Measurements from ENCODE around the gene MBD3L2. TPM values are rescaled to one million over a fixed set of nuclear protein-coding genes. Genes with fewer than 3 reads are reported as not detected.
A peak's percentile ranks its signal among the peaks of the same experiment; 100 is the strongest.
"Not testable (repeated sequence)": the region's sequence is repeated elsewhere in the genome, so short reads cannot be mapped to it uniquely, and the experiment has no call there.

MBD3L2 gene
- total RNA-seq (2014; rRNA removed; shearing (Covaris generic); ENCODE audit: low replicate concordance): not detected in 2 replicates

DNA sequence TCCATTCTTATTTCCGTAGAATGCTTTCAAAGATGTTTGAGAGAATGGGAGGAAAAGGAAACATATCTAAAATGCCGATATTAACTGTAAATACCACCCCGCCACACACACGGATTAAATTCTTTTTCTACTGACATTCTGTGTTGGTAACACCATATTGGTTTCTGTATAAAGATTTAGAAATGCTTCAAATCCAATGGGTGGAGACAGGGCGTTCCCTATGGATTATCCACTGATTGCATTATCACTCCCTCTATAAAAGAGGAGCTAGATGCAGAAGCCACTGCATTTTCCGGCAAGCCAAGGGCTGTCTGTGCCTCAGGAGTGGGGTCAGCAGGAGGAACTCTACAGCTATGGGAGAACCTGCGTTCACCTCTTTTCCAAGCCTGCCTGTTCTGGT lies at the start of gene MBD3L2:
Gene MBD3L2 (plus strand): TSS at position 301 of the 400 bp plus-strand sequence. CDS start 53 bp downstream, at position 354.
- H3K36me3 ChIP-seq, H3K9me3 ChIP-seq, DNase-seq, H3K27me3 ChIP-seq, H3K4me3 ChIP-seq: not testable (repeated sequence)

- no peak overlapping the region for H3K4me3 ChIP-seq
- DNase-seq: no peak
- no peaks in the 10 kb centered on the region for H3K36me3 ChIP-seq
- H3K9me3 ChIP-seq: peaks cover 2% of the 10 kb centered on the region
- H3K27me3 ChIP-seq: peaks cover 7% of the 10 kb centered on the region
Measured at GRCh38 chr19:6999933-7000332, 49.2 kb upstream of the MBD3L2 start.

DNA sequence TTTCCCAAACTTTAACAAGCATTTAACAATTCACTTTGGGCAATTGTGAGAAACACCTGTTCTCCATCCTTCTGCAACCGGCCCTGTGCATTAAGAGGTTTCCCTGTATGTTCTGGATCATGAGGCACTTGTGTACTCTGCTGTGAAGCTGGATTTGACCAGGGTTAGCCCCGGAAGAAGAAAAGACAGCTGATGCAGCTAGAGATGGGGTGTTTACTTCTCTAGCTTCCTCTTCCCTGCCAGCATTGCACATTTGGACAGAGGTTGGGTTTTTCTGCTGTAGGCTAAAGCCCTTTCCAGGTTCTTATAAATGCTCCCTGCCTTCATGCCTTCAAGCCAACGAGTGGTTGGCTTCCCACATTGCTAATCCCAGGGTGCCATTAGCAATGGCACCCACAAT lies 48.8 kb upstream of the MBD3L2 start:
- H3K27me3 ChIP-seq: peaks cover 7% of the 10 kb centered on the region
- H3K9me3 ChIP-seq: peaks cover 2% of the 10 kb centered on the region
- no peaks in the 10 kb centered on the region for H3K36me3 ChIP-seq
- H3K4me3 ChIP-seq: no peak overlapping the region
- no peak for DNase-seq

DNA sequence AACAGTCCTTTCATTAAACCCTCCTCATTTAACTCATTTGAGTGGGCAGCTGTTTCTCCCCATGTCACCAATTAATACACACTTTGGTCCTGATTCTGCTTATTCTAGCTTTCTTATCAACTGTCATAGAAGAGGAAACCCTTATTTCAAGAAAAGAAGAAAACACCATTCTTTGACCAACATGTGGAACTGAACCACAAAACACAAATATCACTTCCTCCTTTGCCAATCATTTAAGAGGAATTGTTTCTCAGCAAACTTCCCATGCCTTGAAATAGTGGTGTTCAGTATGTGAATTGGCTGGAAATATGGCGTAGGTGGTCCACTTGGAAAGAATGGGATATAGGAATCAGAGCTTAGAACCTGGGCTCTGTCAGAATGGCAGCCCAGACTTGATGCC lies 48.3 kb upstream of the MBD3L2 start:
- DNase-seq: no peak
- peaks cover 7% of the 10 kb centered on the region for H3K27me3 ChIP-seq
- H3K36me3 ChIP-seq: no peaks in the 10 kb centered on the region
- H3K4me3 ChIP-seq: no peak overlapping the region
- H3K9me3 ChIP-seq: peaks cover 2% of the 10 kb centered on the region

GRCh38 chr19:7004313-7004931 lies 44.7 kb upstream of the MBD3L2 start:
- no peak overlapping the region for H3K4me3 ChIP-seq
- H3K9me3 ChIP-seq: no peaks in the 10 kb centered on the region; the same call in none of the 2 replicates
- H3K36me3 ChIP-seq: no peaks in the 10 kb centered on the region
- H3K27me3 ChIP-seq: peaks cover 7% of the 10 kb centered on the region
- peak; percentile 11 for DNase-seq

- H3K27me3 ChIP-seq: peaks cover 7% of the 10 kb centered on the region
- no peaks in the 10 kb centered on the region for H3K9me3 ChIP-seq
- no peaks in the 10 kb centered on the region for H3K36me3 ChIP-seq
- no peak for DNase-seq
- H3K4me3 ChIP-seq: no peak overlapping the region
Measured at GRCh38 chr19:7006135-7006704, 42.9 kb upstream of the MBD3L2 start.

GRCh38 chr19:7007859-7008258 lies 41.3 kb upstream of the MBD3L2 start:
- no peak overlapping the region for H3K4me3 ChIP-seq
- H3K9me3 ChIP-seq: 0 out of 2 replicates have a peak, but pooled peaks cover 2% of the 10 kb centered on the region
- DNase-seq: no peak
- no peaks in the 10 kb centered on the region; the same call in 1 of the 2 replicates for H3K27me3 ChIP-seq
- H3K36me3 ChIP-seq: no peaks in the 10 kb centered on the region

DNA sequence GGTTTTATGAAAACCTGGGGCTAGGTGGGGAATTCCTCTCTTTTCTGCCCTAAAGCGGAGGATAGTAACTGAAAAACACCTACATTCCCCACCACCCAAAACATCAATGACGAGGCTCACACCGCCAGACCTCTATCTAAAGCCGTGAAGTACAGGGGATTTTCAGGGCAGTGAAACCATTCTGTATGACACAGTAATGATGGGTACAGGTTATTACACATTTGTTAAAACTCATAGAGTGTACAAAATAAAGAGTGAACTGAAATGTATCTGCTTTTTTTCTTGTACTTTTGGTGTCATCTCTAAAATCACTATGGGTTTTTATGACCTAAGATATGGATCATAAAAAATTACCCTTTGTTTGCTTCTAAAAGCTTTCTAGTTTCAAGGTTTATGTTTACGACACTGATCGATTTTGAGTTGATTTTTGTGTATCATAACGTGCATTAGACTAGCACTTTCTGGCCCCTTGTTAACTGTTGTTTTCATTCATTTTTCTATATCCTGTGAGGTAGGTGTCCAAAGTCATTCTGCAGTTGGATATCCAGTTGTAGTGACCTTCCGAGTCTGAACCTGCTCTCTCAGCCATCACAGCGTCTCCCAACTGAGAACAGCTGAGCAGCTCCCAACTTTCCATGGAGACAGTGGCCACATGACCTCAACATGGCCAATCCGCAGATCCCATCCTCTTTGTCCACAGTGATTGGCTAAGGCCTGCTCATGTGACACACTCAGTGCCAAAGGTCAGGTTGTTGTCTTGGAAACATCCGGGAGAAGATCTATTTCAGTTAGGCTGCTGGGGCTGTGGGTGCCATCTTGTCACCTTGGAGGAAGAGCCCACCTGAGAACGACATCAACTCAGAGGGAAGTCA lies 38.2 kb upstream of the MBD3L2 start:
- H3K27me3 ChIP-seq: no peaks in the 10 kb centered on the region
- DNase-seq: no peak
- peaks cover 12% of the 10 kb centered on the region for H3K9me3 ChIP-seq
- H3K36me3 ChIP-seq: no peaks in the 10 kb centered on the region
- no peak overlapping the region for H3K4me3 ChIP-seq

- no peak overlapping the region for H3K4me3 ChIP-seq
- H3K36me3 ChIP-seq: no peaks in the 10 kb centered on the region
- H3K9me3 ChIP-seq: peaks cover 12% of the 10 kb centered on the region
- DNase-seq: peak; percentile 84
- no peaks in the 10 kb centered on the region for H3K27me3 ChIP-seq
Measured at GRCh38 chr19:7013678-7014077, 35.4 kb upstream of the MBD3L2 start.

DNA sequence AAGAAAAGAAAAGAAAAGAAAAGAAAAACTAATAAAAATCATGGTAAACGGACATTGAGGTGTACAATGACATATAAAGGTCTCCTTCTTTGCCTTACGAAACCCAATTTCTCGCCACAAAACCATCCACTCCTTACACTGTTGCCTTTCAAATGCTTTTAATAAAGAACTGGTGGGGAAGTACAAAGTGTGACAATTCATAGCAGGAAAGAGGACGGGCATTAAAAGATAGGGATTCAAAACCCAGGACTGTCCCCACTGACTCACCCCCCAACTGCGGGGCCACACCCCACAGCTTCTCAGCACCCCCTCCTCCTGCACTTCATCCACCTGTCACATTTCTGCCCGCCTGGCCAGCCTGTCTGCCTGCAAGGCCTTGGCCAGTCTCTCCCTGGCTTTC lies 30.3 kb upstream of the MBD3L2 start:
- H3K36me3 ChIP-seq: no peaks in the 10 kb centered on the region
- no peak for DNase-seq
- no peaks in the 10 kb centered on the region for H3K27me3 ChIP-seq
- H3K4me3 ChIP-seq: no peak overlapping the region
- H3K9me3 ChIP-seq: peaks cover 10% of the 10 kb centered on the region

GRCh38 chr19:7021331-7021730 lies 27.8 kb upstream of the MBD3L2 start, which contains the start of gene MBD3L2B:
Gene MBD3L2B, minus strand, starts transcription at chr19:7021431. Its CDS starts 34 bp downstream, at chr19:7021397.
- H3K27me3 ChIP-seq, H3K4me3 ChIP-seq, DNase-seq, H3K9me3 ChIP-seq, H3K36me3 ChIP-seq: not testable (repeated sequence)

DNA sequence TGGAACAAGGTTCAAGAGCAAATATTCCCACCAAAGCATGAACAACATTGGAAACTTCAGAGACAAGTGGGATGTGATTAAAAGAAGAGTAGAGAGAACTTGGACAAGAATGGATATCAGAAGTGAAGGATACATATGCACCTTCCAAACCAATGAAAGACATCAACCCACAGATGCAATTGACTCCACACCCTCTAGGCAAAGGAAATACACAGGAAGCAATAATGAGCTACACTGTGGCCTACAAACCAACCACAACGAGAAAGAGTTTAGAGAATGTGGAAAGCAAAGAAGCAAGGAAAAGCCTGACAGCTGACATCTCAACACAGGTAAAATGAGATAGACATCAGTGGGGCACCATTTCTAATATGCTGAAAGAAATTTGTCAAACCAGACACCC lies 20.3 kb upstream of the MBD3L2 start:
- not testable (repeated sequence) for H3K4me3 ChIP-seq, DNase-seq, H3K36me3 ChIP-seq

DNA sequence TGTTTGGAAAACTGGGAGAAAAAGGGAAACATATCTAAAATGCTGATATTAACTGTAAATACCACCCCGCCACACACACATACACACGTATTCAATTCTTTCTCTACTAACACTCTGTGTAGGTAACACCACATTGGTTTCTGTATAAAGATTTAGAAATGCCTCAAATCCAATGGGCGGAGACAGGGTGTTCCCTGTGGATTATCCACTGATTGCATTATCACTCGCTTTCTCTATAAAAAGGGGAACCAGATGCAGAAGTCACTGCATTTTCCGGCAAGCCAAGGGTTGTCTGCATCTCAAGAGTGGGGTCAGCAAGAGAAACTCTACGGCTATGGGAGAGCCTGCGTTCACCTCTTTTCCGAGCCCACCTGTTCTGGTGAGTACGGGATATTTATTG lies 18.8 kb upstream of the MBD3L2 start, which contains the start of gene MBD3L5:
Gene MBD3L5 (plus strand): TSS at position 301 of the 400 bp plus-strand sequence. CDS start 34 bp downstream, at position 335.
- H3K36me3 ChIP-seq, H3K9me3 ChIP-seq, DNase-seq, H3K4me3 ChIP-seq, H3K27me3 ChIP-seq: not testable (repeated sequence)

More for the DNA sequence above, 20.3 kb upstream of the MBD3L2 start:
- not testable (repeated sequence) for H3K9me3 ChIP-seq, H3K27me3 ChIP-seq

DNA sequence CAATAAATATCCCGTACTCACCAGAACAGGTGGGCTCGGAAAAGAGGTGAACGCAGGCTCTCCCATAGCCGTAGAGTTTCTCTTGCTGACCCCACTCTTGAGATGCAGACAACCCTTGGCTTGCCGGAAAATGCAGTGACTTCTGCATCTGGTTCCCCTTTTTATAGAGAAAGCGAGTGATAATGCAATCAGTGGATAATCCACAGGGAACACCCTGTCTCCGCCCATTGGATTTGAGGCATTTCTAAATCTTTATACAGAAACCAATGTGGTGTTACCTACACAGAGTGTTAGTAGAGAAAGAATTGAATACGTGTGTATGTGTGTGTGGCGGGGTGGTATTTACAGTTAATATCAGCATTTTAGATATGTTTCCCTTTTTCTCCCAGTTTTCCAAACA lies 9.0 kb upstream of the MBD3L2 start, which contains the start of gene MBD3L4:
Gene MBD3L4 (minus strand): TSS at position 101 of the 400 bp plus-strand sequence. CDS start 35 bp downstream, at position 66.
- H3K36me3 ChIP-seq, H3K4me3 ChIP-seq, H3K9me3 ChIP-seq, H3K27me3 ChIP-seq, DNase-seq: not testable (repeated sequence)

GRCh38 chr19:7041563-7041962 lies 7.6 kb upstream of the MBD3L2 start:
- not testable (repeated sequence) for H3K9me3 ChIP-seq, H3K4me3 ChIP-seq, DNase-seq

DNA sequence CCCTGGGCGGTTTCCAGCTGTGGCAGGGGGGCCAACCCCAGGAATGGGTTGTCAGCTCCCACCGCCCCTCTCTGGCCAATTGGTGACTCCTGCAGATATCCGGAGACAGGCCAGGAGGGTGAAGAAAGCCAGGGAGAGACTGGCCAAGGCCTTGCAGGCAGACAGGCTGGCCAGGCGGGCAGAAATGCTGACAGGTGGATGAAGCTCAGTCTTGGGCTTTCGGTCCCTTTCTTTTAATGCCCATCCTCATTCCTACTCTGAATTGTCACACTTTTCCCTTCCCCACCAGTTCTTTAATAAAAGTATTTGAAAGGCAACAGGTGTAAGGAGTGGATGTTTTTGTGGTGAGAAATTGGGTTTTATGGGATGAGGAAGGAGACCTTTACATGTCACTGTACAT lies 2.3 kb downstream of the MBD3L2 start:
- not testable (repeated sequence) for H3K27me3 ChIP-seq, H3K9me3 ChIP-seq, DNase-seq

More at GRCh38 chr19:7041563-7041962, 7.6 kb upstream of the MBD3L2 start:
- H3K36me3 ChIP-seq, H3K27me3 ChIP-seq: not testable (repeated sequence)

DNA sequence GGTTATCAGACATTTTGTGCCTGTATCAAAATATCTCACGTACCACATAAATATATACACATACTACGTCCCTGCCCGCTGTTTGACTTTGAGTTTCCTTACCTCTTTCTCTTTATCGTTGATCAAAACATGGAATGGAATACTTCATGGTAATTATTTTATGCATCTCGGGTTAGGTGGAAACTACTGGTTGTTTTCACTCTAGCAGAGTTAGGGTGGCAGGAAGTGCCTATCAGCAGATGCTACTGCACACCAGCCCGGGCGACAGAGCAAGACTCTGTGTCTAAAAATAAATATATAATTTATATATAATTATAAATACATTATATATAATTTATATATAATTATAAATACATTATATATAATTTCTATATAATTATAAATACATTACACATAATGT lies 3.8 kb downstream of the MBD3L2 start:
- not testable (repeated sequence) for H3K9me3 ChIP-seq, H3K36me3 ChIP-seq, H3K27me3 ChIP-seq, H3K4me3 ChIP-seq, DNase-seq

More for the DNA sequence above, 2.3 kb downstream of the MBD3L2 start:
- H3K36me3 ChIP-seq, H3K4me3 ChIP-seq: not testable (repeated sequence)
